CD14-positive monocyte (primary cell): ENCODE data around the gene CKAP2L. TPM values are rescaled to one million over a fixed set of nuclear protein-coding genes. Genes with fewer than 3 reads are reported as not detected.

ENCODE experiments used
- DNase-seq, 3 donors: peaks; one replicate each; pipeline ENCODE4 v3.0.0-alpha.2; 2011 to 2022
- H2AFZ ChIP-seq: 2 replicates; pipeline ENCODE4 v1.6.0; 2012; ENCODE audit warnings: mild to moderate bottlenecking, low read depth, low read length, inconsistent platforms; ENCODE audit not compliant: insufficient read depth, poor library complexity, severe bottlenecking
- H3K27ac ChIP-seq, 2 donors: 1 replicate in 1 of 2; 2 replicates in 1 of 2; pipeline ENCODE4 v1.5.1; 2012 to 2013; ENCODE audit warnings: low read length in 2 of 2, control low read depth in 1 of 2, inconsistent platforms in 1 of 2, low read depth in 1 of 2, mild to moderate bottlenecking in 1 of 2
- H3K27me3 ChIP-seq, 2 donors: one replicate each; pipeline versions ENCODE4 v1.6.0 to v1.6.1; 2011 to 2013; ENCODE audit warnings: low read length in 2 of 2; ENCODE audit not compliant: control insufficient read depth in 2 of 2, insufficient read depth in 2 of 2
- H3K36me3 ChIP-seq, 2 donors: replicated peaks in 1 of 2; 1 replicate in 1 of 2; 2 replicates in 1 of 2; pipeline versions ENCODE4 v1.5.1 to v1.6.1; 2012 to 2013; ENCODE audit warnings: low read length in 2 of 2, control low read depth in 1 of 2, inconsistent platforms in 1 of 2, mild to moderate bottlenecking in 1 of 2; ENCODE audit not compliant: insufficient read depth in 2 of 2, control insufficient read depth in 1 of 2
- H3K4me1 ChIP-seq, 2 donors: 1 replicate in 1 of 2; 2 replicates in 1 of 2; pipeline versions ENCODE4 v1.5.1 to v1.6.1; 2012 to 2013; ENCODE audit warnings: low read length in 2 of 2, control low read depth in 1 of 2, inconsistent platforms in 1 of 2, mild to moderate bottlenecking in 1 of 2, moderate library complexity in 1 of 2; ENCODE audit not compliant: insufficient read depth in 2 of 2, control insufficient read depth in 1 of 2
- H3K4me2 ChIP-seq: replicated peaks from 2 replicates; pipeline ENCODE3; 2012; ENCODE audit warnings: low read length, moderate library complexity, mild to moderate bottlenecking; ENCODE audit not compliant: poor library complexity, severe bottlenecking; ENCODE audit errors: extremely low read depth
- H3K4me3 ChIP-seq, 3 experiments: fragments of 200-600 bp in 1 of 3; sonication (generic) in 1 of 3; replicated peaks in 1 of 3; 1 replicate in 2 of 3; 2 replicates in 1 of 3; pipeline ENCODE4 v1.5.1; 2011 to 2013; ENCODE audit warnings: low read length in 3 of 3, mild to moderate bottlenecking in 3 of 3, control low read depth in 2 of 3, low read depth in 2 of 3, inconsistent platforms in 1 of 3, moderate library complexity in 1 of 3
- H3K79me2 ChIP-seq: 2 replicates; pipeline ENCODE4 v1.6.0; 2012; ENCODE audit warnings: mild to moderate bottlenecking, control low read depth, inconsistent platforms, low read length, moderate library complexity; ENCODE audit not compliant: insufficient read depth
- H3K9ac ChIP-seq: 2 replicates; pipeline ENCODE4 v1.6.0; 2017; ENCODE audit warnings: low read length, mild to moderate bottlenecking; ENCODE audit not compliant: insufficient read depth, poor library complexity, severe bottlenecking
- H3K9me3 ChIP-seq, 2 donors: replicated peaks in 1 of 2; 1 replicate in 1 of 2; 2 replicates in 1 of 2; pipeline versions ENCODE4 v1.5.1 to v1.6.1; 2012 to 2013; ENCODE audit warnings: low read length in 2 of 2, control low read depth in 1 of 2; ENCODE audit not compliant: control insufficient read depth in 1 of 2, insufficient read depth in 1 of 2
- H4K20me1 ChIP-seq: 2 replicates; pipeline ENCODE4 v1.6.0; 2012; ENCODE audit warnings: mild to moderate bottlenecking, low read length, control low read depth, moderate library complexity; ENCODE audit not compliant: insufficient read depth
- H3K27ac Mint-ChIP-seq, 7 donors: one replicate each; pipeline ENCODE4 v1.8.0; 2020; ENCODE audit warnings: mild to moderate bottlenecking in 7 of 7, mixed read lengths in 7 of 7, moderate library complexity in 6 of 7, inconsistent platforms in 2 of 7
- H3K27me3 Mint-ChIP-seq, 3 donors: one replicate each; pipeline ENCODE4 v1.8.0; 2021 to 2022; ENCODE audit warnings: low read depth in 3 of 3, mild to moderate bottlenecking in 3 of 3, mixed read lengths in 3 of 3, moderate library complexity in 3 of 3, inconsistent platforms in 1 of 3
- H3K36me3 Mint-ChIP-seq, 2 donors: one replicate each; pipeline ENCODE4 v1.8.0; 2020; ENCODE audit warnings: mixed read lengths in 2 of 2, inconsistent platforms in 1 of 2, mild to moderate bottlenecking in 1 of 2
- H3K4me1 Mint-ChIP-seq: one replicate; pipeline ENCODE4 v1.8.0; 2020; ENCODE audit warnings: mild to moderate bottlenecking, mixed read lengths
- H3K4me3 Mint-ChIP-seq, 2 donors: one replicate each; pipeline ENCODE4 v1.8.0; 2020; ENCODE audit warnings: mild to moderate bottlenecking in 2 of 2, mixed read lengths in 2 of 2, moderate library complexity in 1 of 2
- H3K9me3 Mint-ChIP-seq, 7 donors: one replicate each; pipeline ENCODE4 v1.8.0; 2020 to 2022; ENCODE audit warnings: mixed read lengths in 7 of 7, mild to moderate bottlenecking in 6 of 7, moderate library complexity in 6 of 7, inconsistent platforms in 2 of 7
- WGBS: methylation state at CpG from one replicate; pipeline ENCODE4 v1.1.5; 2013; ENCODE audit warnings: missing lambda C conversion rate; ENCODE audit not compliant: insufficient coverage; 5-methylcytosine and 5-hydroxymethylcytosine counted together
- intact Hi-C, 2 donors: fragments of 100-400 bp; cut with micrococcal nuclease; formaldehyde crosslinking; loops; one replicate each; pipeline versions ENCODE4 v1.15.0 to v1.15.1; 2023
- polyA plus RNA-seq, 3 donors: library from polyadenylated mRNA; depleted of rRNA in 1 of 3; unstranded in 2 of 3; stranded (reverse) in 1 of 3; fragments of 300-500 nt in 2 of 3; fragments of >200 nt in 1 of 3; fragmentation: Illumina TruSeq in 2 of 3; gene quantifications; 1 replicate in 2 of 3; 2 replicates in 1 of 3; pipeline ENCODE4 v1.2.3, GENCODE V29; 2012 to 2021
- TF ChIP-seq, protein P1 (sequence below): fragments of 200-600 bp; IDR thresholded peaks from one replicate; pipeline ENCODE4 v1.8.0; 2022; ENCODE audit warnings: antibody characterized with exemption, mild to moderate bottlenecking

The CKAP2L gene
- polyA plus RNA-seq, 3 donors: 0.04 to 0.24 TPM; not detected in 1

DNA sequence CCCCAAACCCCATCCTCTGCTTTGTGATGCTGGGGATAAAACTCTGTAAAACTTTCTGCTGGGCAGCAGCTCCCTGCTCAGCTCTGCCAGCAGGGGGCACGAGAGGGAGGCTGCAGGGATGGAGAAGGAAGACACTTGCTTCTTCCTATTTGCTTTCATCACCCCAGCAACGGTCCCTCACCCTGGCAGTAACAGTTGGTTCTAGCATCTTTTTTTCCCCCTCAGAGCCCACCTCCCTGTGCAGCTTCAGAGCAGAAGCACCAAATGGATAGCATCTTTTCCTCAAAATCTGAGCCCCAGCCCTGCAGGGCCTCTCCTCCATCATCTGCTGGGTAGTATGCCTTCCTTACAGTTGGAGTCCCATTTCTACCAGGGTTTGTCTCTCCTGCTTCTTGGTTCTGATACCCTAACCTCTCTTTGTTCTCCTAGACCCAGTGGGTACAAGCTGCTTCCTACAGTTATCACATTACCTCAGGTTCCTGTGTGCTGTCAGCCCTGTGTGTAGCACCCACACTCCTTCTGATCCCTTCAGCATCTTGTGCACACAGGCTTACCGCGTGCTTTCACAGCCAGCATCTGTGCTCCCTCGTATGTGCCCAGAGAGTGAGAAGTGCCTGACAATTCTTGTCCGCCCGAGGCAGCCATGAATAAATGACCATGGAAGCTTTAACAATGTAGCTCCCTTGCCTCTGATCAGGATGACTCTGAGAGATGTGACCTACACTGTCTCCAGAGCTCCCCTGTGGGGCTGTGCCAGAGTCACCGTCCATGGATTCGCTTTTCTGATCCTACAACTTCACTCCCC, 14.5 kb downstream of the CKAP2L start:
- no peaks in the 10 kb centered on the region for H3K9me3 ChIP-seq
- H3K27ac ChIP-seq: peak overlapping the region in 1 of 2 donors; percentile 27
- no peak overlapping the region for H3K4me2 ChIP-seq
- no peak overlapping the region for H3K4me3 ChIP-seq
- intact Hi-C loops: loop anchor here (5.0 kb wide), 4 partner anchors 42 to 192 kb away; no protein-coding TSS in a partner anchor
- TF ChIP-seq, protein P1, sequence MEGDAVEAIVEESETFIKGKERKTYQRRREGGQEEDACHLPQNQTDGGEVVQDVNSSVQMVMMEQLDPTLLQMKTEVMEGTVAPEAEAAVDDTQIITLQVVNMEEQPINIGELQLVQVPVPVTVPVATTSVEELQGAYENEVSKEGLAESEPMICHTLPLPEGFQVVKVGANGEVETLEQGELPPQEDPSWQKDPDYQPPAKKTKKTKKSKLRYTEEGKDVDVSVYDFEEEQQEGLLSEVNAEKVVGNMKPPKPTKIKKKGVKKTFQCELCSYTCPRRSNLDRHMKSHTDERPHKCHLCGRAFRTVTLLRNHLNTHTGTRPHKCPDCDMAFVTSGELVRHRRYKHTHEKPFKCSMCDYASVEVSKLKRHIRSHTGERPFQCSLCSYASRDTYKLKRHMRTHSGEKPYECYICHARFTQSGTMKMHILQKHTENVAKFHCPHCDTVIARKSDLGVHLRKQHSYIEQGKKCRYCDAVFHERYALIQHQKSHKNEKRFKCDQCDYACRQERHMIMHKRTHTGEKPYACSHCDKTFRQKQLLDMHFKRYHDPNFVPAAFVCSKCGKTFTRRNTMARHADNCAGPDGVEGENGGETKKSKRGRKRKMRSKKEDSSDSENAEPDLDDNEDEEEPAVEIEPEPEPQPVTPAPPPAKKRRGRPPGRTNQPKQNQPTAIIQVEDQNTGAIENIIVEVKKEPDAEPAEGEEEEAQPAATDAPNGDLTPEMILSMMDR: peak; percentile 95
- H3K27me3 ChIP-seq: no peaks in the 10 kb centered on the region
- Mint-ChIP-seq H3K27me3 (no peaks in the 10 kb centered on the region), H3K4me3 (peak overlapping the region in 1 of 2 donors; percentile 4), H3K9me3 (no peaks in the 10 kb centered on the region), H3K27ac (peak overlapping the region; percentile 58 to 92 (median 77)), H3K4me1 (peaks cover 14% of the 10 kb centered on the region), H3K36me3 (peaks cover 28 to 64% of the 10 kb centered on the region in 2 donors)
- no peaks in the 10 kb centered on the region for H4K20me1 ChIP-seq
- DNase-seq: peak; percentile 79 to 87 (median 80)
- no peak overlapping the region for H3K9ac ChIP-seq
- H2AFZ ChIP-seq: no peak overlapping the region
- WGBS: 80% methylated on average over 6 of the region's 9 CpGs
- H3K4me1 ChIP-seq: peaks cover 10 to 12% of the 10 kb centered on the region in 2 donors
- peaks cover 76% of the 10 kb centered on the region for H3K79me2 ChIP-seq
- peaks cover 17 to 53% of the 10 kb centered on the region in 2 donors for H3K36me3 ChIP-seq

DNA sequence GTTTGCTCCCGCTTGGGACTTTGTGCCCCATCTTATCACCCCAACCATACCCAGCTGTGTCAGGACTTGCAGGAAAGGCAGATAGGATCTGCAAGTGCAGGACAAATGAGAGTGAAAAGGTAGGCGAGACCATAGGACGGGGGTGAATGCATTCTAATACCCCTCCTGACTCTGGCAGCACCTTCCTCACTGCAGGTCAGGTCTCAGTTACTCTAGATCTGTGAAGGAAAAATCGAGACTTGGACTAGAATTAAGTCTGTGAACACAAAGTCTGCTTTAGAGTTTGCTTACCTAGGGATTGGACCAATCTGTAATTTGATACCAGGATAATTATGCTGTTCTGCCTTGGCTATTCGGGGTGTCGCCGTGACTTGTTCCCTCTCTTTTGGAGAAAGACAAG, 23.9 kb downstream of the CKAP2L start:
- no peaks in the 10 kb centered on the region for H3K4me1 Mint-ChIP-seq
- no CpG with 5 or more reads among the region's 7 CpGs for WGBS
- TF ChIP-seq, protein P1: no peak
- Histone ChIP-seq H3K9ac (no peak overlapping the region), H3K4me1 (no peaks in the 10 kb centered on the region), H4K20me1 (no peaks in the 10 kb centered on the region), H3K9me3 (no peaks in the 10 kb centered on the region), H2AFZ (no peak overlapping the region), H3K4me2 (no peak overlapping the region), H3K27ac (peak overlapping the region in 1 of 2 donors; percentile 28), H3K27me3 (no peaks in the 10 kb centered on the region), H3K36me3 (peaks cover 42 to 86% of the 10 kb centered on the region in 2 donors), H3K79me2 (no peaks in the 10 kb centered on the region), H3K4me3 (no peak overlapping the region)
- H3K9me3 Mint-ChIP-seq: no peaks in the 10 kb centered on the region
- H3K27ac Mint-ChIP-seq: peak overlapping the region in 1 of 7 donors; percentile 6
- H3K27me3 Mint-ChIP-seq: no peaks in the 10 kb centered on the region
- peaks cover 54 to 80% of the 10 kb centered on the region in 2 donors for H3K36me3 Mint-ChIP-seq
- H3K4me3 Mint-ChIP-seq: no peak overlapping the region
- DNase-seq: no peak
- intact Hi-C loops: no loop called here
